ENCODE results near the gene P2RX7. TPM values are rescaled to one million over a fixed set of nuclear protein-coding genes. Genes with fewer than 3 reads are reported as not detected.

The P2RX7 gene
- polyA plus RNA-seq, 3 donors, result 12.3 to 66.3 (median 20.5) TPM

DNA sequence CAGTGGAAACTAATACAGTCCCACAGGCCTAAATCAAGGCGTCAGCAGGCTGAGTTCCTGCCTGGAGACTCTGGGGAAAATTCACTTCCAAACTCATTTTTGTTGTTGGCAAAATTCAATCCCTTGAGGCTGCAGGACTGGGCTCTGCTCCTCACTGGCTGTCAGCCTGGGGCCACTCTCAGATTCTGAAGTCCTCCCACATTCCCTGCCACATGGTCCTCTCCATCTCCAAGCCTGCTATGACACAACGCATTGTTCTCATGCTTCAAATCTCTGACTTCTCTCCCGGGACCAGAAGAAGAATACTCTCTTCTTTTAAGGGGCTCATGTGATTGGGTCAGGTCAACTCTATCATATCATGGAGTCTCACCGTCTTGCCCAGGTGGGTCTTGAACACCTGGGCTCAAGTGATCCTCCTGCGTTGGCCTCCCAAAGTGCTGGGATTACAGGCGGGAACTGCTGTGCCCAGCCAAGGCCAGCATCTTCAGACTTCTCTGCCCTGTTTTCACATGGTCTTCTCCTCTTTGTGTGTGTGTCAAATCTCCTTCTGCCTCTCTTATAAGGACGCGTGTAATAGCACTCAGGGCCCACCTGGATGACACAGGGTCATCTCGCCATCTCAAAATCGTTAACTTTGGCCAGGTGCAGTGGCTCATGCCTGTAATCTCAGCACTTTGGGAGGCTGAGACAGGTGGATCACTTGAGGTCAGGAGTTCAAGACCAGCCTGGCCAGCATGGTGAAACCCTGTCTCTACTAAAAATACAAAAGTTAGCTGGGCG lies 9.7 kb downstream of the P2RX7 start:
- H3K36me3 Mint-ChIP-seq, result peaks cover 49 to 50% of the 10 kb centered on the region in 2 donors
- peak overlapping the region; percentile 91 to 95 for H3K27ac ChIP-seq (ENCODE audit: low read depth in 1 of 2, low read length in 2 of 2)
- intact Hi-C loops (cut with micrococcal nuclease), result loop anchor here in 1 of 2 donors (1.0 kb wide), 1 partner anchor 8 kb away; no protein-coding TSS in a partner anchor
- peaks cover 14 to 40% of the 10 kb centered on the region in 2 donors for H3K36me3 ChIP-seq (replicated peaks in 1 of 2; ENCODE audit: control insufficient read depth in 1 of 2, insufficient read depth in 2 of 2, low read length in 2 of 2)
- no peaks in the 10 kb centered on the region for H4K20me1 ChIP-seq (ENCODE audit: insufficient read depth, low read length)
- no peak overlapping the region for H3K4me3 Mint-ChIP-seq
- H3K27me3 ChIP-seq (ENCODE audit: control insufficient read depth in 2 of 2, insufficient read depth in 2 of 2, low read length in 2 of 2), result no peaks in the 10 kb centered on the region
- no peak for TF ChIP-seq CTCF (IDR thresholded peaks at IDR 0.05)
- H3K79me2 ChIP-seq (ENCODE audit: insufficient read depth, low read length), result peaks cover 77% of the 10 kb centered on the region
- H3K27me3 Mint-ChIP-seq (ENCODE audit: low read depth in 3 of 3), result peaks cover 0 to 5% (median 0%) of the 10 kb centered on the region in 3 donors
- H3K9me3 Mint-ChIP-seq, result peaks cover 1 to 9% (median 6%) of the 10 kb centered on the region in 7 donors
- peaks cover 82% of the 10 kb centered on the region for H3K4me1 Mint-ChIP-seq
- H2AFZ ChIP-seq (ENCODE audit: insufficient read depth, low read depth, low read length, poor library complexity, severe bottlenecking), result no peak overlapping the region
- DNase-seq, result no peak
- H3K9me3 ChIP-seq (replicated peaks in 1 of 2; ENCODE audit: control insufficient read depth in 1 of 2, insufficient read depth in 1 of 2, low read length in 2 of 2), result no peaks in the 10 kb centered on the region
- WGBS (ENCODE audit: insufficient coverage), result 94% methylated on average over 5 of the region's 11 CpGs
- no peak overlapping the region for H3K4me3 ChIP-seq (replicated peaks in 1 of 3; ENCODE audit: low read depth in 2 of 3, low read length in 3 of 3)
- H3K4me2 ChIP-seq (replicated peaks; ENCODE audit: extremely low read depth, low read length, poor library complexity, severe bottlenecking), result no peak overlapping the region
- H3K27ac Mint-ChIP-seq, result peak overlapping the region; percentile 99 to 100 (median 99)
- peaks cover 66 to 86% of the 10 kb centered on the region in 2 donors for H3K4me1 ChIP-seq (ENCODE audit: control insufficient read depth in 1 of 2, insufficient read depth in 2 of 2, low read length in 2 of 2)
- peak overlapping the region; percentile 63 for H3K9ac ChIP-seq (ENCODE audit: insufficient read depth, low read length, poor library complexity, severe bottlenecking)

DNA sequence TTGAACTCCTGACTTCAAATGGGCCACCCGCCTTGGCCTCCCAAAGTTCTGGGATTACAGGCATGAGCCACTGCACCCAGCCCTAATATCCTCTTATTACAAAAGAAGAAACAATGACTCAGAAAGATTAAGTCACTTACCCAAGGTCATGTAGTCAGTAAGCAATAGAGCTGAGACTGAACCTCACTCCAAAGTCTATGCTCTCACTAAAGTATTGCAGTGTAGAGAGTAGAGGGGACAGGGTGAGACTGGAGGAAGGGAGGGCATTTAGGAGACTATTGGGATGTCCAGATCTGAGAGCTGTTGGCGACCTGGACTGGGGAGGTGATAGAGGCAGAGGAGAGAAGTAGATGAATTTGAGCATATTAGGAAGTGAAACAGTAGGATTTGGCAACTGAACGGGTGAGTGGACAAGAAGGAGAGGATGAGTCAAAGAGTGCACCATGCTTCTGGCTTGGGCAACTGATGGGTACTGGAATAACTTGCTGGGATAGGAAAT lies 11.8 kb downstream of the P2RX7 start:
- peak overlapping the region in 1 of 3 experiments; percentile 29 for H3K4me3 ChIP-seq (replicated peaks in 1 of 3; ENCODE audit: low read depth in 2 of 3, low read length in 3 of 3)
- peaks cover 66 to 73% of the 10 kb centered on the region in 2 donors for H3K4me1 ChIP-seq (ENCODE audit: control insufficient read depth in 1 of 2, insufficient read depth in 2 of 2, low read length in 2 of 2)
- 0% methylated on average over 3 of the region's 3 CpGs for WGBS (ENCODE audit: insufficient coverage)
- H4K20me1 ChIP-seq (ENCODE audit: insufficient read depth, low read length), result no peaks in the 10 kb centered on the region
- H3K4me3 Mint-ChIP-seq, result peak overlapping the region; percentile 40 to 43
- peak overlapping the region; percentile 91 to 95 for H3K27ac ChIP-seq (ENCODE audit: low read depth in 1 of 2, low read length in 2 of 2)
- peak overlapping the region; percentile 50 for H3K4me2 ChIP-seq (replicated peaks; ENCODE audit: extremely low read depth, low read length, poor library complexity, severe bottlenecking)
- intact Hi-C loops (cut with micrococcal nuclease), result loop anchor here (1.0 to 2.0 kb wide), 4 partner anchors 16 to 70 kb away; no protein-coding TSS in a partner anchor
- no peak for TF ChIP-seq CTCF (IDR thresholded peaks at IDR 0.05)
- peaks cover 0 to 9% (median 4%) of the 10 kb centered on the region in 7 donors for H3K9me3 Mint-ChIP-seq
- peaks cover 44 to 47% of the 10 kb centered on the region in 2 donors for H3K36me3 Mint-ChIP-seq
- peaks cover 6 to 31% of the 10 kb centered on the region in 2 donors for H3K36me3 ChIP-seq (replicated peaks in 1 of 2; ENCODE audit: control insufficient read depth in 1 of 2, insufficient read depth in 2 of 2, low read length in 2 of 2)
- peaks cover 0 to 3% (median 0%) of the 10 kb centered on the region in 3 donors for H3K27me3 Mint-ChIP-seq (ENCODE audit: low read depth in 3 of 3)
- DNase-seq, result peak; percentile 92 to 99 (median 96)
- H3K4me1 Mint-ChIP-seq, result peaks cover 70% of the 10 kb centered on the region
- H3K27me3 ChIP-seq (ENCODE audit: control insufficient read depth in 2 of 2, insufficient read depth in 2 of 2, low read length in 2 of 2), result no peaks in the 10 kb centered on the region
- H3K9me3 ChIP-seq (replicated peaks in 1 of 2; ENCODE audit: control insufficient read depth in 1 of 2, insufficient read depth in 1 of 2, low read length in 2 of 2), result no peaks in the 10 kb centered on the region
- peak overlapping the region; percentile 99 to 100 (median 99) for H3K27ac Mint-ChIP-seq
- peak overlapping the region; percentile 18 for H2AFZ ChIP-seq (ENCODE audit: insufficient read depth, low read depth, low read length, poor library complexity, severe bottlenecking)
- H3K9ac ChIP-seq (ENCODE audit: insufficient read depth, low read length, poor library complexity, severe bottlenecking), result peak overlapping the region; percentile 63
- H3K79me2 ChIP-seq (ENCODE audit: insufficient read depth, low read length), result peaks cover 75% of the 10 kb centered on the region
